GM21423 (cell line): ENCODE results near the gene DNAAF5.

ENCODE experiments used
- ATAC-seq: cut with Tn5 transposase; IDR thresholded peaks from one replicate; pipeline ENCODE4 v1.9.1; 2021; ENCODE audit warnings: mild to moderate bottlenecking, moderate library complexity; ENCODE audit not compliant: unreplicated experiment

Gene DNAAF5

GRCh38 chr7:726084-726853, at the start of gene DNAAF5:
TSS of gene DNAAF5 (plus strand) at chr7:726699. CDS start at chr7:726721, 22 bp downstream.
- ATAC-seq, result peak; percentile 88

GRCh38 chr7:676972-677385, 49.5 kb upstream of the DNAAF5 start:
- ATAC-seq, result no peak

GRCh38 chr7:680411-681127, 45.9 kb upstream of the DNAAF5 start:
- no peak for ATAC-seq

GRCh38 chr7:681551-682307, 44.8 kb upstream of the DNAAF5 start:
- ATAC-seq, result no peak

GRCh38 chr7:682810-683209, 43.7 kb upstream of the DNAAF5 start:
- no peak for ATAC-seq

- ATAC-seq, result no peak
These were observed 42.8 kb upstream of the DNAAF5 start for GRCh38 chr7:683526-684205.

GRCh38 chr7:684416-684815, 42.1 kb upstream of the DNAAF5 start:
- no peak for ATAC-seq

GRCh38 chr7:685540-685939, 41.0 kb upstream of the DNAAF5 start:
- no peak for ATAC-seq

- no peak for ATAC-seq
These were observed 35.8 kb upstream of the DNAAF5 start for GRCh38 chr7:690478-691360.

- ATAC-seq, result no peak
These were observed 35.0 kb upstream of the DNAAF5 start for GRCh38 chr7:691361-692045.

- no peak for ATAC-seq
These were observed 33.2 kb upstream of the DNAAF5 start for GRCh38 chr7:693280-693679.

GRCh38 chr7:696426-696811, 30.1 kb upstream of the DNAAF5 start:
- ATAC-seq, result no peak

- ATAC-seq, result no peak
These were observed 29.5 kb upstream of the DNAAF5 start for GRCh38 chr7:696812-697551.

GRCh38 chr7:698515-699475, 27.7 kb upstream of the DNAAF5 start:
- no peak for ATAC-seq

GRCh38 chr7:699476-700170, 26.9 kb upstream of the DNAAF5 start:
- no peak for ATAC-seq

- ATAC-seq, result no peak
These were observed 25.3 kb upstream of the DNAAF5 start for GRCh38 chr7:701086-701671.

GRCh38 chr7:703049-703448, 23.4 kb upstream of the DNAAF5 start:
- ATAC-seq, result no peak
